ACC112 (cell line): ENCODE data around the gene ITPR1.

Source experiments
- H2AFZ ChIP-seq: fragments of 200-600 bp; sonication (generic); one replicate; pipeline ENCODE4 v1.6.0; 2017; ENCODE audit warnings: antibody characterized with exemption, low read length; ENCODE audit not compliant: unreplicated experiment
- H3K27ac ChIP-seq: fragments of 200-600 bp; sonication (generic); 2 replicates; pipeline ENCODE4 v1.5.1; 2014; ENCODE audit warnings: low read depth, mild to moderate bottlenecking, antibody characterized with exemption, low read length, moderate library complexity
- H3K27me3 ChIP-seq: fragments of 200-600 bp; sonication (generic); 2 replicates; pipeline ENCODE4 v1.6.1; 2014; ENCODE audit warnings: mild to moderate bottlenecking, antibody characterized with exemption, low read length, moderate library complexity, mixed read lengths; ENCODE audit not compliant: insufficient read depth
- H3K36me3 ChIP-seq: fragments of 200-600 bp; sonication (generic); 2 replicates; pipeline ENCODE4 v1.6.1; 2016; ENCODE audit warnings: mild to moderate bottlenecking, antibody characterized with exemption, low read length, moderate library complexity, mixed read lengths; ENCODE audit not compliant: insufficient read depth
- H3K4me1 ChIP-seq: fragments of 200-600 bp; sonication (generic); one replicate; pipeline ENCODE4 v1.6.1; 2016; ENCODE audit warnings: low read length, mixed read lengths; ENCODE audit not compliant: insufficient read depth, unreplicated experiment, control insufficient read depth
- H3K4me3 ChIP-seq: fragments of 200-600 bp; sonication (generic); 2 replicates; pipeline ENCODE4 v1.5.1; 2014; ENCODE audit warnings: mild to moderate bottlenecking, low read depth, low read length
- H3K79me2 ChIP-seq: fragments of 200-600 bp; sonication (generic); one replicate; pipeline ENCODE4 v1.6.0; 2016; ENCODE audit warnings: low read length; ENCODE audit not compliant: control insufficient read depth, unreplicated experiment, insufficient read depth

The ITPR1 gene

DNA sequence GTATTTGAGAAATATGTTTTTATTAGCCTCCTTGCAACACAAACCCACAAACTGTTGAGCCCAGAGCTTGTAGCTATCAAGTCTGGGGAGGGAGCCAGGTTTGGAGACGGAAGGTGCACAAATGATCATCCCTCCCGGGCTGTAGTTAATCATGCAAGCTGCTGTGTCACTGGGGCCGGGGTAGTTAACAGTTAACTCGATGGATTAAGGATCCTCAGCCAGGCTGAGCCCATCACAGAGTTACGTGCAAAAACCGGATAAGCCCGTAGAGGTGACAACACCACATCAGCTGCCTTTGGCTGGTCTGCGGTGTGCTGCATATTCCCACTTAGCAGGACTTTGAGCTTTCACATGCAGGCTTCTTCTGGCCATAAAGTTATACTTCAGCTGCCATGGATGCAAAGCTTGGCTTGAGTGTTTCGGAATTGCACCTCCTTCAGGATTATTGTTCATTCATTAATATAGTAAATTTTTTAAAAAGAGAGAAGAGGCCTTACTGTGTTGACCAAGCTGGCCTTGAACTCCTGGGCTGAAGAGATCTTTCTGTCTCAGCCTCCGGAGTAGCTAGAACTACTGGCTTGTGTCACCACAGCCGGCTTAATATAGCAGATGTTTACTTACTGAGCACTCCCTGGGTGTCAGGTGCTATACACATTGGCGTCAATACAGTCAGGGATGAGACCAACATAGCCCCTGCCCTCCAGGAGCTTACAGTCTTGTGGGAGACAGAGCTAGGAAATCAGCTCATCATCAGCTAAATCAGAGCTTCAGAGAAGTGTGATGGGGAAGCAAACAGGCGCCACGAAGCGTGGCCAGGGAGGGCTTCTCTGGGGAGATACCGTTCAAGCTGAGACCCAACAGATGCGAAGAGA is 259.3 kb downstream of the ITPR1 start:
- H3K79me2 ChIP-seq: no peaks in the 10 kb centered on the region
- no peak overlapping the region for H2AFZ ChIP-seq
- H3K36me3 ChIP-seq: no peaks in the 10 kb centered on the region
- peaks cover 8% of the 10 kb centered on the region for H3K4me1 ChIP-seq
- H3K4me3 ChIP-seq: no peak overlapping the region
- no peak overlapping the region for H3K27ac ChIP-seq
- H3K27me3 ChIP-seq: no peaks in the 10 kb centered on the region

DNA sequence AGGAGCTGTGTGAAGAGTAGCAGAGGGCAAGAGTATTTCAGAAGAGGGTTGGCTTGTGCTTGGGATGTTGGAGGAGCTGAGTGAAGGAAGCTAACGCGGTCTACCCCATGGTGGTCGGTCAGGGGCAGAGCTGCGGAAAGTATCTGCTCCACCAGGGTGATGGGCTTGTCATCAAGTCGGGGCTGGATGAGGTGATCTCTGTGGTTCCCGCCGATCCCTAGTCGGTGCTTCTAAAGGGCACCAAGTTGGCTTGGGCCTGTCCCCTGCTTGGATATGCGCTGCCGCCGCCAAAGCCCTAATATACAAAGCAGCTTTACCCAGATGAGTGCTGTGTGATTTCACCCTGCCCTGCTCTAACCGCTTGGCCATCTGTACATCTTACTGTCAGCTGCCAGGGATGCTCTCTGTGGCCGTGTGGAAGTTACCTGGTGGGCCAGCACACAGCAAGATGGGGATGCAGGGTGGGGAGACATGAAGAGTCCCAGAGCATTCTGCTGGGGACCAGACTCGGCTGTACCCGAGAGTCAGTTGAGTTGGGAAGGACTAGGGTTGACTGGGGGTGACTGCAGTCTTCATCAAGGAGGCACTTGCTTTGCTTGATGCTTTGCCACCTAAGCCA is 260.0 kb downstream of the ITPR1 start:
- Histone ChIP-seq H2AFZ (no peak overlapping the region), H3K36me3 (no peaks in the 10 kb centered on the region), H3K4me3 (no peak overlapping the region), H3K4me1 (peaks cover 8% of the 10 kb centered on the region), H3K27me3 (no peaks in the 10 kb centered on the region), H3K79me2 (no peaks in the 10 kb centered on the region), H3K27ac (no peak overlapping the region)

GRCh38 chr3:4754180-4755086 is 261.3 kb downstream of the ITPR1 start:
- H3K4me1 ChIP-seq: peaks cover 8% of the 10 kb centered on the region
- no peaks in the 10 kb centered on the region for H3K27me3 ChIP-seq
- H3K4me3 ChIP-seq: no peak overlapping the region
- H3K27ac ChIP-seq: no peak overlapping the region
- no peaks in the 10 kb centered on the region for H3K79me2 ChIP-seq
- H3K36me3 ChIP-seq: no peaks in the 10 kb centered on the region
- no peak overlapping the region for H2AFZ ChIP-seq

GRCh38 chr3:4755566-4755965 is 262.4 kb downstream of the ITPR1 start:
- Histone ChIP-seq H2AFZ (no peak overlapping the region), H3K79me2 (no peaks in the 10 kb centered on the region), H3K27ac (no peak overlapping the region), H3K4me1 (peaks cover 8% of the 10 kb centered on the region), H3K27me3 (no peaks in the 10 kb centered on the region), H3K4me3 (no peak overlapping the region), H3K36me3 (no peaks in the 10 kb centered on the region)

DNA sequence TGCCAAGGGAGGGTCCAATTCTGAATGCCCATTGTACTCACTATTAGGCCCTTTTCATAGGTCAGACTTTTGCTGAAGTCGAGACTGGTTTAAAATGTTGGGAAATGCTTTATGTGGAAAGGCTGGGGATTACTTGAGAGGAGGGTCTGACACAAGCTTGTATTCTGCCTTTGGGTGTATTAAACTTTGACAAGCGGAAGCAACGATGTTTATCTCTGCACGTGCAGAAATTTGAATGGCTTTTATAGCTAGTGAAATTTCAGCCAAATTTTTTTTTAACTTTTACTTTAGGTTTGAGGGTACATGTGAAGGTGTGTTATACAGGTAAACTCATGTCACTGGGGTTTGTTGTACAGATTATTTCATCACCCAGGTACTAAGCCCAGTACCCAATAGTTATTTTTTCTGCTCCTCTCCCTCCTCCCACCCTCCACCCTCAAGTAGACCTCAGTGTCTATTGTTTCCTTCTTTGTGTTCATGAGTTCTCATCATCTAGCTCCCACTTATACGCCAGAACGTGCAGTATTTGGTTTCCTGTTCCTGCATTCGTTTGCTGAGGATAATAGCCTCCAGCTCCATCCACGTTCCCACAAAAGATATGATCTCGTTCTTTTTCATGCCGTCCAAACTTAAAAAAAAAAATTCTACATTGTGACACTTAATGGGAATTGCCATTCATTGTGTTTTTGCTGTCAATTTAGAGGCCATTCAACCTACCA is 263.1 kb downstream of the ITPR1 start:
- Histone ChIP-seq H3K4me1 (peaks cover 3% of the 10 kb centered on the region), H3K4me3 (no peak overlapping the region), H3K36me3 (no peaks in the 10 kb centered on the region), H3K27ac (no peak overlapping the region), H3K79me2 (no peaks in the 10 kb centered on the region), H2AFZ (no peak overlapping the region), H3K27me3 (no peaks in the 10 kb centered on the region)

GRCh38 chr3:4756855-4757574 is 263.9 kb downstream of the ITPR1 start:
- Histone ChIP-seq H3K27ac (no peak overlapping the region), H3K36me3 (no peaks in the 10 kb centered on the region), H2AFZ (no peak overlapping the region), H3K4me3 (no peak overlapping the region), H3K4me1 (no peaks in the 10 kb centered on the region), H3K79me2 (no peaks in the 10 kb centered on the region), H3K27me3 (no peaks in the 10 kb centered on the region)

- Histone ChIP-seq H3K79me2 (no peaks in the 10 kb centered on the region), H3K4me3 (no peak overlapping the region), H3K27ac (no peak overlapping the region), H2AFZ (no peak overlapping the region), H3K27me3 (no peaks in the 10 kb centered on the region), H3K36me3 (no peaks in the 10 kb centered on the region), H3K4me1 (no peaks in the 10 kb centered on the region)
Measured at GRCh38 chr3:4757575-4758248, 264.6 kb downstream of the ITPR1 start.

GRCh38 chr3:4758249-4758860 is 265.2 kb downstream of the ITPR1 start:
- no peaks in the 10 kb centered on the region for H3K36me3 ChIP-seq
- no peak overlapping the region for H3K27ac ChIP-seq
- no peak overlapping the region for H2AFZ ChIP-seq
- no peaks in the 10 kb centered on the region for H3K4me1 ChIP-seq
- no peaks in the 10 kb centered on the region for H3K79me2 ChIP-seq
- H3K4me3 ChIP-seq: no peak overlapping the region
- H3K27me3 ChIP-seq: no peaks in the 10 kb centered on the region

GRCh38 chr3:4758957-4759656 is 266.0 kb downstream of the ITPR1 start:
- Histone ChIP-seq H3K36me3 (no peaks in the 10 kb centered on the region), H2AFZ (no peak overlapping the region), H3K4me3 (no peak overlapping the region), H3K27me3 (no peaks in the 10 kb centered on the region), H3K79me2 (no peaks in the 10 kb centered on the region), H3K4me1 (no peaks in the 10 kb centered on the region), H3K27ac (no peak overlapping the region)
